Memory B cell (primary cell): ENCODE data around the gene SLC6A20.

ENCODE experiments used
- ATAC-seq: fragments of 150-1000 bp; cut with Tn5 transposase; 2 replicates; pipeline ENCODE4 v1.10.0; 2021; ENCODE audit warnings: low read depth, mild to moderate bottlenecking, moderate library complexity
- DNase-seq, 2 donors: peaks; one replicate each; pipeline ENCODE4 v3.0.0; 2022; ENCODE audit warnings: low spot score in 2 of 2
- H3K27ac Mint-ChIP-seq: one replicate; pipeline ENCODE4 v1.8.0; 2022; ENCODE audit warnings: mild to moderate bottlenecking, moderate library complexity, mixed read lengths
- H3K27me3 Mint-ChIP-seq: one replicate; pipeline ENCODE4 v1.8.0; 2022; ENCODE audit warnings: mixed read lengths
- H3K36me3 Mint-ChIP-seq: one replicate; pipeline ENCODE4 v1.8.0; 2022; ENCODE audit warnings: mild to moderate bottlenecking, mixed read lengths
- H3K4me1 Mint-ChIP-seq: one replicate; pipeline ENCODE4 v1.8.0; 2022; ENCODE audit warnings: mixed read lengths
- H3K4me3 Mint-ChIP-seq: one replicate; pipeline ENCODE4 v1.8.0; 2022; ENCODE audit warnings: mild to moderate bottlenecking, moderate library complexity, mixed read lengths
- H3K9me3 Mint-ChIP-seq: one replicate; pipeline ENCODE4 v1.8.0; 2022; ENCODE audit warnings: mixed read lengths

SLC6A20 gene, protein sequence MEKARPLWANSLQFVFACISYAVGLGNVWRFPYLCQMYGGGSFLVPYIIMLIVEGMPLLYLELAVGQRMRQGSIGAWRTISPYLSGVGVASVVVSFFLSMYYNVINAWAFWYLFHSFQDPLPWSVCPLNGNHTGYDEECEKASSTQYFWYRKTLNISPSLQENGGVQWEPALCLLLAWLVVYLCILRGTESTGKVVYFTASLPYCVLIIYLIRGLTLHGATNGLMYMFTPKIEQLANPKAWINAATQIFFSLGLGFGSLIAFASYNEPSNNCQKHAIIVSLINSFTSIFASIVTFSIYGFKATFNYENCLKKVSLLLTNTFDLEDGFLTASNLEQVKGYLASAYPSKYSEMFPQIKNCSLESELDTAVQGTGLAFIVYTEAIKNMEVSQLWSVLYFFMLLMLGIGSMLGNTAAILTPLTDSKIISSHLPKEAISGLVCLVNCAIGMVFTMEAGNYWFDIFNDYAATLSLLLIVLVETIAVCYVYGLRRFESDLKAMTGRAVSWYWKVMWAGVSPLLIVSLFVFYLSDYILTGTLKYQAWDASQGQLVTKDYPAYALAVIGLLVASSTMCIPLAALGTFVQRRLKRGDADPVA

DNA sequence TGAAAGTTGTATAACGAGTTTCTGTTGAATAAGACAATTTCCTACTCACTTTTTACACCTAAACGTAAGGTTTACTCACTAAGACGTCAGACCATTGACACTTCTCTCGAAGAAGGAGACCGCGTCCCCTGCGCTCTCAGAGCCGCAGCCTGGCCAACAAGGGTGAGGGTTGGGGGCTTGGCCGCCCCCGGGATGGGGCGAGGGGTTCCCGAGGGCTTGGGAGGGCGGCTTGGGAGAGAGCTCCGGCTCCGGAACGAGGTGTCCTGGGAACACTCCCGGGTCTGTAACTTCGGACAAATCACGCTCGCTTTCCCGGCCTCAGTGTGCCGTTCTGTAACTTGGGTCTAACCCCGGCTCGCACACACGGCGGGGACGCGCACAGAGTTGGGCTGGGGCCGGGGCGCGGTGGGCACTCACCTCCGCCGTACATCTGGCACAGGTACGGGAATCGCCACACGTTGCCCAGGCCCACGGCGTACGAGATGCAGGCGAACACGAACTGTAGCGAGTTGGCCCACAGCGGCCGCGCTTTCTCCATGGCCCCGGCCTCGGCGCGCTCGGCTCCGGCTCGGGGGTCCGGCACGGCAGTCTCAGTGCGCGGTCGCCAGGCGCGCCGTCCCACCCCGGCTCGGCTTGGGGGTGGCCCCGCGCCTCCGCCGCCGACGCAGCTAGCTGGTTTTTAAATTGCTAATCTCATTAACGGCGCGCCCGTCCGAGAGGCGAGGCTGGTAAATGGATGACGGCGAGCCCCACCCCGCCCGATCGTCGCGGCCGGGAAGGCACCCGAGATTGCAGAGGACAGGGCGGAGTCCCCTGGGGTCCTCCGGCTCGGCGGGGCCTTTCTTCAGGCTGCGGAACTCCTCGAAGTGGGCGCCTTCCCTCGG lies at the start of gene SLC6A20:
SLC6A20 (minus strand) TSS at position 655 of the 884 bp plus-strand sequence; CDS start at position 538, 117 bp downstream.
- peak; percentile 60 for ATAC-seq
- Mint-ChIP-seq H3K36me3 (no peaks in the 10 kb centered on the region), H3K27me3 (peaks cover 30% of the 10 kb centered on the region), H3K27ac (no peak within 1 kb of the TSS), H3K4me3 (peak within 1 kb of the TSS; percentile 81), H3K4me1 (peaks cover 15% of the 10 kb centered on the region), H3K9me3 (no peaks in the 10 kb centered on the region)
- DNase-seq: no peak

DNA sequence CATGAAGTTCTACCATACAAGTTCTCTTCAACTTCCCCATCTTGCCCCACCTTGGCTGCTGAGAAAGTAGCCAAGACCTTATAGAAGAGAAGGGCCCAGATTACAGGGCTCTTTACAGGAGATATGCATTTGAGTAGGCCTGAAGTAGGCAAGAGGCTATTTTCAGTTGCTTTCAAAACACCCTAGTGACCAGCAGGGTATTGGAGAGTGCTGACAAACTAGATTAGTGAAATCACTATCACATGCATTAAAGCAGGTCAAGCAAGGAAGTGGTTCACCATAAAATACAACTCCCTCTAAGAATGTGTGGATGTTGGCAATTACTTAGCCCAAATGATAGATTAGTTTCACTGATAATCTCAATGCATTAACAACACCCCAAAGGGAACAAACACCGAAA lies 48.3 kb upstream of the SLC6A20 start:
- ATAC-seq (no peak), DNase-seq (no peak)
- no peak overlapping the region for H3K4me3 Mint-ChIP-seq
- H3K9me3 Mint-ChIP-seq: no peaks in the 10 kb centered on the region
- peaks cover 2% of the 10 kb centered on the region for H3K36me3 Mint-ChIP-seq
- no peak overlapping the region for H3K27ac Mint-ChIP-seq
- peaks cover 12% of the 10 kb centered on the region for H3K4me1 Mint-ChIP-seq
- H3K27me3 Mint-ChIP-seq: peaks cover 5% of the 10 kb centered on the region

DNA sequence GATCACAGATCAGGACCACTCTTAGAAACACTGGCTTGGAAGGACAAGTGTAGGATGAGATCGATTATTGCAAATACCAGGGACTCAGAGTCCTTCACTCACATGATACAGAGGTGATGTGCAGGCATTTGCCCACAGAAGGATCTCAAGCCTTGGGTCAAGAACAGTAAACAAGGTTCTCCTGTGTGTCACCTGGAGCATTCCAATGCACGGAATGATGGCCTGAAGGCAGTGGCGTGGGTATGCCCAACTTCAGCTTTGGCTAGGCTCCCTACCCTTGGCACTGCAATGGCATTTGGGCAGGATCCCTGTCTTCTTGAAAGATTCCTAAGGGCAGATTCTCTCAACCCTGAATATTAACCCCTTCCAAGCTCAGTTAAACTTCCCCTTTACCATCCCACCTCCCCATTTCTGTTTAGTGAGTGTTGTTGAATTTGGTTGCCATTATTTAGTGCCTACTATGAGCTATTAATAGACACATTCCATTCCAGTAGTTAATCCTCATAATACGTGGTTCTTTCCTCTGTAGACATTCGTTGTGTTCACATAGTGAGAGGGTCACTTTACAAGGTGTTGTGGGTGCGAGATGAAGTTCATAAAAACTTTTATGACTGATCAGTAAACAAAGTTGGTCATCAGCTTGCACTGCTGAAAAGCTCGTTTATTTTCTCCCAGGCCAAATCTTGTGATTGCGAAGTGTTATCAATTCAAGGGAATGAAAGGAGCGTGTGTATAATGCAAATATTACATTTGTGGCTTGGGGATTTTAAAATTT lies 46.7 kb upstream of the SLC6A20 start:
- H3K4me3 Mint-ChIP-seq: no peak overlapping the region
- H3K9me3 Mint-ChIP-seq: no peaks in the 10 kb centered on the region
- peaks cover 16% of the 10 kb centered on the region for H3K4me1 Mint-ChIP-seq
- ATAC-seq (no peak), DNase-seq (no peak)
- peaks cover 3% of the 10 kb centered on the region for H3K27me3 Mint-ChIP-seq
- peaks cover 5% of the 10 kb centered on the region for H3K36me3 Mint-ChIP-seq
- no peak overlapping the region for H3K27ac Mint-ChIP-seq

DNA sequence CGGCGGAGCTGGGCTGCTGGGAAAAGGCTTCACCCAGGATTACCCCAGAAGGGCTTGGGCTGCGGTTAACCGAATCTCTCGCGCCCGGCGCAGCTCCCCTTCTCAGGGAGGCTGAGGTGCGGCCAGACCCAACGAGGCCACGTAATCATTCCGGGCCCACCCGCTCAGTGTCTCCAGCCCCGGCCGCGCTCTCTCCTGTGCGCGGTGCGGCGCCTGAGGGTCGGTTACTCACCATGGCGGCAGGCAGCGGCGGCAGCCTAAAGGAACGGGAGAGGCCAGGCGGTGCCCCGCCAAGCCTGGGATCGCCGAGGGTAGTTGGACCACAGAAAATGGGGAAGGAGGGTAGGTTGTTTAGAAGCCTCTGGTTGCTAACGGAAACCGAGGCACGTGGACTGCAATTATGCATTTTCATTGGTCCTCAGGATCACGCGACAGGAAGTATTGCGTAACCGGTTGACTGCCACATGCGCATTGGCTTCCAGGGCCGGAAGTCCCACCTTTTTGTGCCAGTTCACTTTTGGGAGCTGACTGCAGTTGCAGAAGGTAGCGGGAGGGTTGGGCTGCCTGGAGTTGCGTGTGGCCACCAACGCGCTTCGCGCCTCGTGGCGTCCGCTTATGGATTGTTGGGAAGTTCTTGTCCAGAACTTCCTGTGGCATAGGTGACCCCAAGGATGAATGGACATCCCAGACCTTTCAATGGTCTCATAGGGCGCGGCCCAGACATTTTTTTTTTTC lies 45.6 kb upstream of the SLC6A20 start, which contains the start of gene LZTFL1:
LZTFL1 (minus strand) TSS at position 363 of the 735 bp plus-strand sequence; CDS start at position 235, 128 bp downstream.
- DNase-seq: peak; percentile 76 to 87
- H3K27me3 Mint-ChIP-seq: peaks cover under 1% of the 10 kb centered on the region
- H3K9me3 Mint-ChIP-seq: no peaks in the 10 kb centered on the region
- peak within 1 kb of the TSS; percentile 95 for H3K4me3 Mint-ChIP-seq
- peaks cover 10% of the 10 kb centered on the region for H3K36me3 Mint-ChIP-seq
- peak within 1 kb of the TSS; percentile 98 for H3K27ac Mint-ChIP-seq
- peaks cover 16% of the 10 kb centered on the region for H3K4me1 Mint-ChIP-seq
- ATAC-seq: peak; percentile 95

DNA sequence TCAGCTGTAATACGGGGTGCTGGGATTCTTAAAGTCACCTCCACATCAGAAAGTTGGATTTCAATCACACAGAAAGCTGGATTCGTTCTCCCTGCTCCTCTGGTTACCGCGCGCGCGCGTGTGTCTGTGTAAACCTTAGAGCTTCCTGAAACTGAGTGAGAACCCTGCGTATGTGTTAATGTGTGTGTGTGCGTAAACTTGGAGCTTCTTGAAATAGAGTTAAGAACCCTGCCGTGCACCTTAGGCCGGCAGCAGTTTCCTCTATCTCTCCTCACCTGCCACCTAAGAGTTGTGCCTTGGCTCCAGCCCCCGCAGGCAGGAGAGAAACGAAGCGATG lies 45.1 kb upstream of the SLC6A20 start:
- Mint-ChIP-seq H3K27ac (peak overlapping the region; percentile 98), H3K9me3 (no peaks in the 10 kb centered on the region), H3K36me3 (peaks cover 15% of the 10 kb centered on the region), H3K27me3 (no peaks in the 10 kb centered on the region), H3K4me3 (peak overlapping the region; percentile 95), H3K4me1 (peaks cover 16% of the 10 kb centered on the region)
- DNase-seq: no peak
- ATAC-seq: peak; percentile 48

DNA sequence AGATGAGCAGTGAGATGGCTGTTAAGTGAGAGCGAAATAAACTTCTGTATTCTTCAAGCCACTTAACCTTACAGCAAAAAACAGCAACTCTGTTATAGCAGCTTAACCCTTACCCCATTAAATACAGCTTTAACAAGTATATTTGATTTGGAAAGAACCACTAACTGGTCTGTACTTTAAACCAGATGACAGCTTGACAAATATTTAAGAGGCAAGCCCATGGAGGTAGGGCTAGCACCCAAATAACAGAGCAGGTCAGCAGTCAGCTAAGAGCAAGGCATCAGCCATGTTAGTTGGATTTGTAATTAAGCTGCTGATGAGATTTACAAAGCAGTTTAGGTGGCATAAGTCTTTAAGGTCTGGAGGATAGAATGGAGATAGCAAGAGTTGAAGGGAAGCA lies 42.1 kb upstream of the SLC6A20 start:
- no peak for DNase-seq
- Mint-ChIP-seq H3K4me3 (no peak overlapping the region), H3K27ac (no peak overlapping the region), H3K27me3 (no peaks in the 10 kb centered on the region), H3K4me1 (peaks cover 16% of the 10 kb centered on the region), H3K9me3 (no peaks in the 10 kb centered on the region), H3K36me3 (peaks cover 25% of the 10 kb centered on the region)
- no peak for ATAC-seq

DNA sequence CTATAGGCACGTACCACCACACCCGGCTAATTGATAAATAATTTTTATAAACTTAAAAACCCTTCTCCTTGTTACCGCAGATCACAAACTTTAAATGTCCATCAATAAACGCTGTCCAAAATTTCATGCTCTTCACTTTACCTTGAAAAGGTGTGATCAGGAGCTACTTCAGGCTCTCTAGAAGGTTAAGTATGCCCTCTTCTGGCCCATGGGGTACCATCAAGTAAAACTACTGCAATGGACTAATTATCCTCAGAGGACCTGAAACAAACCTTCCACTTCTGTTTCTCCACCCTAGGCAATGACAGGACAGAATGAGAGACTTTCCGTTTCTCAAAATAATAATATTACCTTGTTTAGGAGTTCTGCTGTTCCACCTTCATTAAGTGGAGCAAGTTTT lies 36.4 kb upstream of the SLC6A20 start:
- no peaks in the 10 kb centered on the region for H3K27me3 Mint-ChIP-seq
- H3K4me3 Mint-ChIP-seq: no peak overlapping the region
- no peak overlapping the region for H3K27ac Mint-ChIP-seq
- peaks cover 36% of the 10 kb centered on the region for H3K36me3 Mint-ChIP-seq
- DNase-seq (no peak), ATAC-seq (no peak)
- H3K9me3 Mint-ChIP-seq: no peaks in the 10 kb centered on the region
- no peaks in the 10 kb centered on the region for H3K4me1 Mint-ChIP-seq

DNA sequence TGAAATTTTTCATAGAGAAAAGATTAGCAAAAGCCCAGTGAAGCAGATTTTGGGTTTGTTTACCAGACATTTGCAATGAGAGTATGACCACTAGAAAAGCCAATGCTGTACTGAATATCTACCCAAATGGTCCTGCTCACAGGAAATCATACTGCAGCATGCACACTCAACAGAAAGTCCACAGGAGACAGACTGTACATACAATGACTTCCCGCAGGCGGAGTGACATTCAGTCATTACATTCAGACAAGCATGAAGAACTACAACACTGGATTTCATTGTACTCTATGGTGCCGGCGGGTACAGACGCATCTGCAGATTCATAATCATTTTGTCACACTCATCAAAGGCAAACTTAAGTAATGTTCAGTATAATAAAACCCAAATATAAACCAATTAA lies 33.8 kb upstream of the SLC6A20 start:
- Mint-ChIP-seq H3K27me3 (no peaks in the 10 kb centered on the region), H3K36me3 (peaks cover 27% of the 10 kb centered on the region), H3K27ac (no peak overlapping the region), H3K4me1 (no peaks in the 10 kb centered on the region), H3K4me3 (no peak overlapping the region), H3K9me3 (no peaks in the 10 kb centered on the region)
- ATAC-seq: no peak
- no peak for DNase-seq

DNA sequence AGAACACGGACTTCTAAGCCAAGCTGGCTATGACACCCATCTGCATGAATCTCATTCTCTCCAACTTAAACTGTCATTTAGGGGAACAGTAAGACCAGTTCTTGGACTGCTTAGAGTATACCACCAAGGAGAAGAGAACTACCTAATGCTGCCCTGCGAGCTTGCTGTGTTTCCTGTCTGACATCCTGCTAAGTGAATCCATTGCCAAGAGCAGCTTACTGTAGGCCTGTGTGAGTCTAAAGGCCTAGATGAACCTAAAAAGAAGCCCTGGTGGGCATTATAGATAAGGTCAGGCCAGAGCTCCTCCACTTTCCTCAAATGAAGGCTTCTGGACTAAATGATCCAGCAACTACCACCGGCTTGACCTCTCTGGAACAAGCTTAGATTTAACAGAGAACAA lies 30.6 kb upstream of the SLC6A20 start:
- H3K36me3 Mint-ChIP-seq: peaks cover 25% of the 10 kb centered on the region
- peak overlapping the region; percentile 14 for H3K27ac Mint-ChIP-seq
- no peaks in the 10 kb centered on the region for H3K27me3 Mint-ChIP-seq
- DNase-seq: no peak
- no peak overlapping the region for H3K4me3 Mint-ChIP-seq
- no peak for ATAC-seq
- H3K4me1 Mint-ChIP-seq: no peaks in the 10 kb centered on the region
- H3K9me3 Mint-ChIP-seq: no peaks in the 10 kb centered on the region

DNA sequence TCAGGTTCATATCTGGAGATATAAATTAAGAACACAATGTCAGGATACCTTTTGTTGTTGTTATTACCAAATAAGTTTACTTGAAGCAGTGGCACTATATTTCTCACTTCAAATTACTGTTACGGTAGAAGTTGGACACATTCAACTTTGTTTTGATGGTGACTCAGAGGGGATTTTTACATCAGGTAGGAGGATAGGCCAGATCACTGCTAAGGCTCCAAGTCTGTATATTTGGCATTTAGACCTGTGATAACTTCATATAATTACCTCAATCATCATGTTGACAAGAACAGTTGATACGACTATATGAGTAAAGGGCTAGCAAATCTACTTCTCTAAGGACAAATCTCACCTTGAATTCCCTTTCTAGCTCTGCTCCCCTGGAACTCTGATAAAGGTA lies 30.0 kb upstream of the SLC6A20 start:
- Mint-ChIP-seq H3K4me1 (no peaks in the 10 kb centered on the region), H3K36me3 (peaks cover 27% of the 10 kb centered on the region), H3K27ac (peak overlapping the region; percentile 14), H3K4me3 (no peak overlapping the region), H3K9me3 (no peaks in the 10 kb centered on the region), H3K27me3 (no peaks in the 10 kb centered on the region)
- ATAC-seq: no peak
- DNase-seq: no peak

DNA sequence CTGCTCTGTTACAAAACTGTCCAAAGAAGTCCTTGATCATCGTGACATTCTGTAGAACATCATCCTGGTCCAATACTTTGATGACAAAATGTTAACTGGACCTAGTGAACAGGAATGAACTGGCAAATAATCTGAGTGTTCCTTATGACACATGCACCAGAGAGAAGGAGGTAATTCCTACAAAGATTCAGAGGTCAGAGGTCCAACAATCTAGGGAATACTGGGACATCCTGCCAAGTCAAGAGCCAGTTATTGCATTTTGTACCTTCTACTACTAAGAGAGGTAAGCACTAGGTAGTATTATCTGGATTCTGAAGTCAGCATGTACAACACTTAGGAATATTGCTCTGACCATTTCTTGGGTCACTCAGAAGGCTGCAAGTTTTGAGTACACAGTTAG lies 24.8 kb upstream of the SLC6A20 start:
- Mint-ChIP-seq H3K36me3 (peaks cover 12% of the 10 kb centered on the region), H3K9me3 (no peaks in the 10 kb centered on the region), H3K27ac (no peak overlapping the region), H3K27me3 (no peaks in the 10 kb centered on the region), H3K4me3 (no peak overlapping the region), H3K4me1 (no peaks in the 10 kb centered on the region)
- ATAC-seq (no peak), DNase-seq (no peak)

DNA sequence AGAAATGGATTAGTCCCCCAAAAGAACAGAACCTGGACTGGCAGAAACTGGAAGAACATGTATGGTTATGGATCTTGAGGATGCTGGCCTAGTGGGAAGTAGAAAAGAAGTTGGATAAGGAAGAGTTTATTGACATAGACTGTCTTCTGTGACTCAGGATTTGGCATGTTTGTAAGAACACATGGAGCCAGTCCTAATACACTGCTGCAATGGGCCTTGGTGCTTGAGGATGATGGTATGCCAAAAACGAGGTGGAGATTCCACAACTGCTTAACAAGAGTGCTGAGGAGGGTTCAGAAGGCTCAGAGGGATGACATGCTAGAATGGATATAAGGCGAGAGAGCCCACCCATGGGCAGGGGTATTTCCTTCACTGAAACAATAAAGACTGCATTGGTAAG lies 23.2 kb upstream of the SLC6A20 start:
- Mint-ChIP-seq H3K4me1 (peaks cover 4% of the 10 kb centered on the region), H3K27ac (no peak overlapping the region), H3K4me3 (no peak overlapping the region), H3K36me3 (peaks cover 11% of the 10 kb centered on the region), H3K27me3 (no peaks in the 10 kb centered on the region), H3K9me3 (peaks cover 2% of the 10 kb centered on the region)
- ATAC-seq (no peak), DNase-seq (no peak)
